HG03045 (cell line): Measurements from ENCODE around the gene CXCR6.

Experiments
- ATAC-seq: cut with Tn5 transposase; IDR thresholded peaks from one replicate; pipeline ENCODE4 v1.9.1; 2021; ENCODE audit warnings: mild to moderate bottlenecking, moderate library complexity; ENCODE audit not compliant: unreplicated experiment

The CXCR6 gene

DNA sequence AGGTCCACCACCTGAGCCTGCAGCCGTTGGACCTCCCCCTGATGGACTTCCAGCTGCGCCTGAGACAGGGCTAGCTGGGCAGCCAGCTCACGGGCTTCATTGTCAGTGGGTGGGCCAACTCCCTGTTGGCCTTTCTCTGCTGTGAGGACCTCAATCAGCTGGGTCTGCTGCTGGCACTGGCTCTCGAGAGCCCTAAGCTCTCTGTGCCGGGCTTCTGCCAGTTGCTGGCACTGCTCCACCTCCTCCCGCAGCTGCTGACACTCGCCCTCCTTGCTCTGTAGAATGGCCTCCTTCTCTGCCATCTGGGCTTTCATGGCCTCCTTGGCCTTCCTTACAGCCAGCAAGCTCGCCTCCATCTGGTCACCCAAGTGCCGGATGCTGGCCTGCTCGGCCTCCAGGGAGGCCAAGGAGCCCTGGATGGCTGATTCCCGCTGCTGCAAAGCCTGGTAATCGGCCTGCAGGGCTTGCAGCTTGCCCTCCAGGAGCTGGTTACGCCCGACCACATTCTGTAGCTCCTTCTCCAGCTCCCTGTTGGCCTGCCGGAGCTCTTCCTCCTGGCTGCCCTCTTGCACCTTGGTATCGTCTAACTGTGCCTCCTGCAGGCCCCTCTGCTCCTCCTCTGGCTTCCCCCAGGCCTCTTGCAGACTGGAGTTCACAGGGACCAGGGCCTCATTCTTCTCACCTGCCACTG lies 23.8 kb downstream of the CXCR6 start:
- no peak for ATAC-seq

DNA sequence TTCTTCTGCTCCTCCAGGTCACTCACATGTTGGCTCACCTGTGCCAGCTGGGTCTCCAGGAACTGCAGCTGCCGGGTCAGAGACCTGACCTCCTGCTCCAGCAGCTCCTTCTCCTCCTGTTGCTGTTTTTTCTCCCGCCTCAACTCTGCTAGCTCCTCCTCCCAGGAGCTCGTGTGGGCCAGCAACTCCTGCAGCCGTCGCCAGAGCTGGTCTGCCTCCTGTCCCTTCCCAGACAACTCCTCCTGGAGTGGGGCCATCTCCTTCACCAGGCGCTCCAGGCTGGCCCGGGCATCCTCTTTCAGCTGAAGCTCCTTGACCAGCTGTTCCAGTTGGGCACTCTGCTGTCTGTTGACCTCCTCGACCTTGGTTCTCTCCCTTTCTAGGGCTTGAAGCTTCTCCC lies 24.5 kb downstream of the CXCR6 start:
- no peak for ATAC-seq

DNA sequence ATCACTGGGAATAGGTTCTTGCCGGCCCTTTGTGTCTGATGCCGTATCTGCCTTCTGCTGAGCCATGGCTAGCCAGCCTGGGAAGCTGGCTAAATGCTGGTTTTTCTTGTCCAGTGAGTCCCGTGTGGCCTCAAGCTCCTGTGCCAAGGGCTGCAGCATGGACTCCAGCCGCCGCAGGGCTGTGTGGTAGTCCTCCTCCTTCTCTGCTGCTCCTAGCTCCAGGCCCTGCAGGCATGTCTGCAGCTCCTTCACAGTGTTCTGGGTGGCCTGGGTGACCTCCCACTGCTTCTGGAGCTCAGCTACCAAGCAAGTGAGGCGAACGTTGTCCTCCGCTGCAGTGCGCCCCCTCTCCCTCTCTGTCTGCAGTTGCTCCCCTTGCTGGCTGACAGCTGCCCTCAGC lies 24.9 kb downstream of the CXCR6 start:
- ATAC-seq = no peak

DNA sequence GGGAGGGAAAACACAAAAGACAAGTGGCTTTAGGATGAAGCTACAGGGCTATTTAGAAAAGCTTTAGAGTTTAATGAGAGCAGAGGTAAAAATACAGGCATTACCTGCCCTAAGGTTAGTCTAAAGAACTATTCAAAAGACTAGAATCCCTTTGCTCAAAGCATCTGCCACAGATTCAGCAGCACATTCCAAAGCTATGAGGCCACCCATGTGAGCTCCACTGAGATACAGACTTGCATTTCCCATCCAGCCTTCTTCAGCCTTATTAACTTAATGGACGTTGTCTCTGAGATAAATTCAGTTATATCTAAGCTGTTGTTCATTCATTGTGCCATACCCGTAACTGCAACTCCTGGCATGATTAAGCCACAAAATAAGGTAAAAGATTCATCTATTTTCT lies 25.4 kb downstream of the CXCR6 start:
- ATAC-seq = no peak

DNA sequence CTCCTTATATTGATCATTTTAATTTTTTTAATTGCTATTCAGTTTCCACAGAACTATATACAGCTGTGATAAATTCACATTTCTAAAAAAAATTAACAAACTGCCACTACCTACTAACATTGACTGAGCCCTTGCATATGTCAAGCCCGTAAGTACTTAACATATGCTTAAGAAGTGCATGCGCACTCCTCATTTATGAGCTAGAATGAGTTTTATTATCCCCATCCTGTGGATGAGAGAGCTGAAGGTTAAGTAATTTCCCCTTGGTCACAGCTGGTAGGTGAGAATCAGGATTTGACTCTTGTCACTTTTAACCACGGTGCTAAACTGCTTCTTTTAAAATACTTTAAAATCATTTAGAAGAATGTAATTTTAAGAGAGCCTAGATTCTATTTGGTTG lies 25.9 kb downstream of the CXCR6 start:
- ATAC-seq = no peak

DNA sequence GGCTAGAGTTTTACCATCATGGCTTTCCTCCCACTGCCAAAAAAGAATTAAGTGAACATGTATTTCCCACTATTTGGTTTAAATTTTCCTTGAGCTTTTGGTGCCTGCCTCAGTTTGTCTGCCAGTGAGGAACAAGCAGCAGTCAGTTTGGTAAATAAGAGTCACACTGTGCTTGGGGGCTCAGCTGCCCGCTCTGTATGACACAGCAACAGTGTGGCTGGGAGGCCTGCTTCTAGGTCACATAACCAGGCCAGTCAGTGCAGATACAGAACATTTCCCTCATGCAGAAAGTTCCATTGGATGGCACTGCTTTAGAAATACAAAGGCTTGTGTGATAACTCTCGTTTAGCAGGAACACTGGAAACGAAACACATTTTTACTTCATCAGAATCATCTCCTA lies 26.7 kb downstream of the CXCR6 start:
- no peak for ATAC-seq

DNA sequence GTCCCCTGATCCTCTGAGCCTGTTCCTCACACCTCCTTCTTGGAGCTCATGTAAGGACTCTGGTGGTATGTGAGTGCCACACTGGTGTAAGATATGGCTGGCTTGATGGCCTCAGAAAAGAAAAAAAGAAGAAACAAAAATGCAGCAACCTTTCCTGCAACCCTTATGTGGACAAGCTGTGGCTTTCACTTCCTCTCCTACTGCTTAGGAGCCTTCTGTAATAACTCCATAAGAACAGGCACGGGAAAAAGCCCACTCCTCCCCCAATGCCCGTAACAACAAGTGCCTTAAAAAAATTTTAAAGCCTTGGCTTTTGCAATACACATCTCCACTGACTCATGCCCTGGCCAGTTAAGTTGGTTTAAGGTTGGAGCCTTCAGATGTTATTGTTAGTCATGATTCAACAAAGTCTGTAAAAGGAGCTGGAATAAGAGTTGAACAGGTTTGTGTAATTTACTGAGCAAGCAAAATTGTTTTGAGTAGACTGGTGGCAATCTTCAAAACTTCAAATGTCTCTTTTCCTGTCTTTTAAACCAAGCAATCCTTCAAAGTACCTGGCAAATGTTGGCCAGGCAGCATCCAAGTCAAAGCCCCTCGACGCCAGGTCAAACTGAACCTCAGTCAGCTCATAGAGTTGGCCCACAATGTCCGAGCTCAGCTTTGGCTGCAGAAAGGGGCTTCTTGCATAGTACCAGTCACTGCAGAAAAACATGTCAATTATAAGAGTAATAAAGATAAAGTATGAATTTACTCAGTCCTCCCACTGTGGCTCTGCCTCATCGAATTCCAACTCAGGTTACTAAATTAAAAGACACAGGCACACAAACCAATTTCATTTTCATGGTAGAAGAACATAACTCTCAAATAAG lies 29.5 kb downstream of the CXCR6 start:
- ATAC-seq = no peak

DNA sequence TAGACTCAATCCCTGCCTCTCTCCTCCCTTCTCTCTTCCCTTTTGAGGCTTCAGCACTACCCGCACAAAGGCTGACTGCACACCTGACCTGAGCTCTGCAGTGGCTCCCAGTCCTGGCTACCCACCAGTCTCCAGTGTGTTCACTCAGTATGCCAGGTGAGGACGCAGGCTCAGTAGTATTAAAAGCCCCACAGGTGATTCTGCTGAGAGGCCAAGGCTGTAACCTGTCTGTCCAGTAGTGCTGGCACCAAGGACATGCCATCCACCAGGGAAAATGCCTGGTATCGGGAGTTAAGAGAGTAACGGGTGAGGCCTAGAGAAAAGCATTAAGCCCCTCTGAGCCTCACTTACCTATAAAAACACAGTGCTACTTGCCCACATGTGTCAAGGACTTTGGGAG lies 31.4 kb downstream of the CXCR6 start:
- ATAC-seq = no peak

DNA sequence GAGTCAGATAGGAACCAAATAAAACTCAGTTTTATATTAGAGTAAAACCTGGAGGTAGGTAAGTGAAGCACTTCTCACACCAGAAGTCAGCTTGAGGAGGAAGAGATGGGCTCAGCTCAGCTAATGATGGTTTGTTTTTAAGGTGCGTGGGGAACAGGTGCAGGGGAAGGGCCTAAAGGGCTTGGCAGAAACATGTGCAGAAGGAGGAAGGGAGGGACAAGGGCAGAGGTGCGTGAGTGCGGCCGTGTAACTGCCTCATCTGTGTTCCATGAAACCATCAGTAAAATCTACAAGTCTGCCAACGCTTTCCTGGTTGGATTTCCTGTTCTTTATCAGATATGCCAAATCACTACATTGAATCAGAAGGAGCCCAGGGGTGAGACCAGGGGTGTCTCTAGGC lies 32.4 kb downstream of the CXCR6 start:
- ATAC-seq = no peak

DNA sequence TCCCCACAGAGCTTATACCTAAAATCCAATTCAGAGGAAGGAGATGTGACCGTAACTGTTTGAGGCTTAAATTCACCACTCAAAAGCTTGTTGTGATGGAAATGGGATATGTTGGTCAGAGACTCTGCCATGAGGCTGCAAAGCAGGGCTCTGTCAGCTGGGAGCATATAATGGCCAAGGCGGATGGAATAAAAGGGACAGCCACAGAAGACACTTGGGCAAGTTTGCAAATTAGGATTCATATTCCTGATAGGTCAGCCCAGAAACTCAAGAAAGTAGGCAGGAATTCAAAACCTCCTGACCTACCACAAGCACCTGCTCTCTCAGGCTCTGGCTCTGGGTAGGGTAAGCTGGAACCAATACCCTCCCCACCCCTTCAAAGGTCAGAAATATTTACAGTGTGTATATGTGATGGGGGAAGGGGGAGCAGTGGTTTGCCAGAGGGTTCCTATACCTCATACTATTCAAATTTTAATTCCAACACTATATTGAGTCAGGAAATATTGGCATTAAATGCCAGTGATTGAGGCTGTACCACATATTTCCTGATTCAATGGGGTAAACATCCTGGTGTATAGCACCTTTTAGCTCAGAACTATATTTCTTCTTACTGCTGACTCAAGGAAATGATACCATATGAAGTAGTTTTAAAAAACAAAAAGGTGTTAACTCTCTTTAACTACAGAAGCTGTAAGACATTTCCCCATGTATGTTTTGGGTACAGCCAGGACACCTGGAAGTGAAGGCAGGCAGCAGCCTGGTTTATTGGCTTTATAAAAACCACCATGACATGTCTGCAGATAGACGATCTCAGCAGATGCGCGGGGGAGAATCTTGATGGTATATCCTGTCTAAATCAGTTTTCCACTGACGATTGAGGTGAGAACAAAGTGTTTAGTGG lies 33.2 kb downstream of the CXCR6 start:
- no peak for ATAC-seq

DNA sequence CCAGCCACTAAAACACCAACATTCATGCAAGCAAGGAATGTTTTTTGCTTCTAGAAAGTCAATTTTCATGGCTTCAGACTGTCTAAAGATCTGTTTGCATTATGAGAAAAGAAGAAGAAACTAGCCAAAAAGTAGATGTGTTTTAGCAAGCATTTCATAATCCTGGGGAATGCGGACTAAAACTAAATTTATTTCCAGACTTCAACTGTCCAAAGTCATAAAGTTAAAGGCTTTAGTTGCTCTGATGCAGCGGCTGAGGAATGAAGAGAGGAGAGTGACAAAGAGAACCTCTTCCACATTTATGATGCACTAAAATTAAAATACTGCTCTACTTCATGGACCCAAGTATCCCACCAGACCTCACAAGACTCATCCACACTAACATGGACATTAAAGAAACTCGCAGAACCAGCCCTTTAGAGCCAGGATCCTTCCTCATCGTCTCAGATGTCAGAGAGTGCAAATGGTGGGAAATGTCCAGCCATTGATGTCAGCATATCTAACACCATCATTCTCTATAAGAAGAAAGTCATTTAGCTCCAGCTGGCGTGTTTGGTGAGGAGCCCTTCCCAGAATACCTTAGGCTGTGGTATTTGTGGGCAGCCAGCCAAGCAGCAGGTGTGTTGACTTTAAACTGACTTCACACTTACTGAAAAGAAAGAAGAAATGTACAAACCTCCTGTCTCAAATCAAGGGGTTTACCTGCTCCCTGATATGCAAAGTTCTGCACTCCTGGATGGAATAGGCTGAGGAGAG lies 34.9 kb downstream of the CXCR6 start:
- ATAC-seq = no peak

DNA sequence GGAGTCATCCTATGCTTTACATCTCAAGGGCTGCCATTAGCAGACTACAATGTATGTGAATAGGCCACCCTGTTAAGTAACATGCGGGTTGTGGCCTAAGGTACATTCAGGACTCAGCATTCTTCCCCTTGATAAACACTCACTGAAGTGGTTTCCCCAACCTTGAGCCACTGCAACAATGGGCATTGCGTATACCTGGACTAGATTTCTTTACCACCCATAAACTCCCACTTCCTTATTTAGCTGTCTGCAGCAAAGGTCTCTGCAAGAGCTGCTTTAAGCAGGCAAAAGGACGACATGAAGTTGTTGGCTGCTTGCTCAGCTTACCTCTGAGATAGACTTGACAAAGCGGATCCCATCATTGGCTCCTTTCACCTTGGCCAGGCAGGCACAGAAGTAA lies 36.1 kb downstream of the CXCR6 start:
- no peak for ATAC-seq

DNA sequence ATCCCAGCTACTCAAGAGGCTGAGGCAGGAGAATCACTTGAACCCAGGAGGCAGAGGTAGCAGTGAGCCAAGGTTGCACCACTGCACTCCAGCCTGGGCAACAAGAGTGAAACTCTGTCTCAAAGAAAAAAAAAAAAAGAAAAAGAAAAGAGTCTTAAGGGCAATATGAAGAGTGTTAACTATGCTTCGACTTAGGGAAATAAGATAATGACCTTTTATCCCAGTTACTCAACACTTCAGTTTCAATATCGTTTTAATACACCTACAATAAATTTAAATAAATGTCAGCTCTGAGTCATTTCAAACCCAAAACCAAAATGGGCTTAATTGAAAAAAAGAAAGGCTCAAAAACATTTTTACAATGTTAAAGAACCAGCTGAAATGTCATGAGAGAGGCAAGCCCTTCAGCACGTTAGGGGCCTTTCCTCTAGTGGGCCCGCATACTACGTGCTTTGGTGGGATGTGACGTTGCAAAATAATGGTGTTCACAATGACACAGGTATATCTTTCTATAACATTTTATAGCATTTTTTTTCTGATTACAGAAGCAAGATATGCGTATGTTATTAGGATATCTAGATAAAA lies 37.1 kb downstream of the CXCR6 start:
- no peak for ATAC-seq

DNA sequence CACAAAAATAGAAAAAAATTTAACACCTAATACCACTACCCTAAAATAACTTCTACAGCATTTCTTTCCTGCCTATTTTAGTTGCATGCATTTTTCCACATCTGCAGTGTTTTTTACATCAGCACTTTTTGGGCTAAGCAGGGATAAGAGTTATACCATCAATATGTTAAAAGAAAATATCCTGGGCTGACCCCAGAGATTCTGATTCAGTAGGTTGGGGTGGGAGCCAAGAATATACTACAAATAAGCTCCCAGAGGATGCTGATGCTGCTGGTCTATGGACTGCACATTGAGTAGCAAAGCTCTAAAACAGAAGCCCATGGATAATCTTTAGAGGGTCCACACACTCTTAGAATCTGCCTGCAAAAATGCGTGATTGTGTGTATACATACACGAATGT lies 37.6 kb downstream of the CXCR6 start:
- no peak for ATAC-seq

DNA sequence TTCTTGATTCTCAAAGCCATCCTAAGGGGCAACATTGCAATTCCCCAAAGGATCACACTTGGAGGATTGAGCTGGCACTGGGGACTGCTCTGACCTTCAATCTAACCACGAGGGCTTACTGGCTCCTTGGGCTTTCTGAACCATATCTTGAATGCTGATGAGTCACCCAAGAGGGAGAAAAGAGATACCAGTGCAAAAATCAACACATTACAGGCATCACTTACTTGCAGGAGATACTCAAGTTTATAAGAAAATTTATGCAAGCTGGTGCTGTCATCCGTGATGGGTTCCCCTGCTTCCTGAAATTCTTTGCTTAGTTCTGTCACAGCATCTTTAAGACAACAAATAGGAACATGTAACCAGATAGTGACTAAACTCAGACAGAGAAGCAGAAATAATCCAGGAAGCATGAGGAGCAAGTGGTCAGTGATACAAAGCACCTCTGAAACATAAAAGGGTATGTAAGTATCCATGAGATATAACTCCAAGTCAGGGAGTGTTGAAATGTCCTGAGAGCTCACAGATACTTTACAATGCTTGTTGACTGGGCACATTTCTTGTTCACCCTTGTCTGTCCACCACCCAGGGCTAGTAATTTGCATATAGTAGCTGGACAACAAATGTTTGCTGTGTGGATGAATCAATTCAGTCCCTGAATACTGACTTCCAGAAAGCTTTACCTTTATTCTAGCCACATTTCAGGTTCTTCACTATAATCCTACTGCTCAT lies 38.2 kb downstream of the CXCR6 start:
- no peak for ATAC-seq

DNA sequence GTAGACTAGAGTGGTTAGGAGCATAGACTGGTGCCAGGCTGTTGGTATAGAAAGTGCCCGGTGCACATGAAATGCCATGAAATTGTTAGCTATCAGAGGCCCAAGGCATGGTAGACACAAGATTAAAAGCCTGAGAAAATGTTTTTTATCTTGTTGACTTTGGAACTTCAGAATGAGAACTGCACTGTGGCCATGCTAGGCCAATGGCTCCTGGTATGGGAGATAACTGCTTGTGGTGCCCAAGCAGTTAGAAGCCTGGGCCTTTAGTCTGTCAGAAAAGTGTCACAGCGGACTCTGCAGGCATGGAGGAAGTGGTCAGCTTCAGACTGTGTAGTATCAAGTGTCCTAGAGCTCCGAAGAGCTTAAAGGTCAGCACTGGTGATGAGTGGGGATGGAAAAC lies 40.5 kb downstream of the CXCR6 start:
- ATAC-seq = no peak

DNA sequence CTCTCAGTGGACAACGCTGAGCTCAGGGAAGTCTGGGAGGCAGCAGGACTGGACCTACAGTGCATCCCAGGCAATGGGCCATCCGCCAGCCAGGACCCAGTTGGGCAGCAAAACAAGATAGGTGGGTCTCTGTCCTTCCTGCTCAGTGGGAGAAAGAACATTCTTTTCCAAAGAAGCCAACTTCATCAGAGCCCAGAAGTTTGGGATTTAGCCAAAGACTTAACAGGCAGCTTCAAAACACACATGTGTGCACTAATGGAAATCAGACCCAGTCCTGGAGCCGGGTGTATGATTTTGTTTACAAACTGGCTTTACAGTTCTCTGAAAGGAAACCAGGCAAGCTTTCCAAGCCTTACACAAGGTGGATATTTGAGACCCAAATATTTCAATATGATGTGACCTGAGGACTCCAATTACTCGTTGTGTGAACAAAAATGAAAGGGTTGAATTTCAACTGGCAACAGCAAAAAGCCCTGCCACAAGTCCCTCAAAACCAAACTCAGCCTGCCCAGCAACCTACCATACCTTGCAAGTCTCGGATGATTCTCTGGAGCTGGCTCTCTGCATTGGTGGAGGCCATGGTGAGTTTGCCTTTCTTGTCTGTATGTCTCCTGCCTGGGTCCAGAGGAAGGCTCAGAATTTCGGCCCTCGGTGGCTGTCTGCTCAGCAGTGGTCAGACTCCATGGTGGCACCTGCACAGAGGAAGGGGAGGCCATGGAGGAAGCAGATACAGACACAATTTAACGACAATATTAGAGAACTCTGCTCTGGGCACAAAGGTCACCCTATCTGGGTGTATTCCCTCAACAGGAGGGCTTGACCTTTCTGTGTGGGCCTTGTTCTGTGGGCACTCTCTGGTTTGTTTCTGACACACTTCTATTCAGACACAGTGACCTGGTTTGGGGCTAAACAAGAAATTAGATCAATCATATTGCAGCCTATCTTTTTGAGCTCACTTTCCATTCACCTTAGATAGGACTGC lies 41.4 kb downstream of the CXCR6 start:
- no peak for ATAC-seq

DNA sequence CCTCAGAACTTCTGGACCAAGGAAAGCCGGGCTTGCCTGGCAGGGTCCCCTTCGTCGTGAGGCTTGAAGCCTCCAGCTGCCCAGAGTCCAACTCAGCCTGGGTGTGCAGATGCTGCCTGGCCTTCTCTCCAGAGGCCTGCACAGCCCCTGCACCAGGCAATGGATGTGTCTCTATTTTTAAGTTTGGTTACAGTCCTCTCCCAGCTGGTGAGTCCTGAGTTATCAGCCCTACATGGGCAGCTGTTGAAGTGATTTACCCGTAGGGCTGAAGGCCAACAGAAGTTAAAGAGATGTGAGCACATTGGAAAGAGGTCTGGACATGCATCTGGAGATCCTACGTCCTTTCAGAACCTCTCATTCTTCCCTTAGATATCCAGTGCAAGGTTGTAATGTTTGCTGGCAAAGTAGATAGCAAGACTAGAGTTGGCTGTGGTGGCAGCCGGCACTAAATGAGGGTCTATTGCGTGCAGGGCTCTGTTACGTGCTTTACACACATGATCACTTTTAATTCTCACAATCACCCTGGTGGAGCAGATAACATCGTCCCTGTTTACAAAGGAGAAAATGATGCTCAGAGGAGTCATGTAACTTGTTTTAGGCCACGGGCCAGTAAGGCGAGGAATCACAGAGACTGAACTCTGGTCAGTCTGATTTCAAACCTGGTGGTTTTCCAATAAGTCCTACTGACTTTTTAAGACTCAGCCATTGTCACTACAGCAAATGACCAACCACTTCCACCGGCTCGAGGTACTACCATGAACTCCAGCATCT lies 42.5 kb downstream of the CXCR6 start:
- no peak for ATAC-seq
